Activated CD4-positive, alpha-beta T cell treated with anti-CD3 and anti-CD28 coated beads, Interleukin-2, amount 50 U/mL, for 24 hours (primary cell): ENCODE measurements around the gene LACTBL1.
"Not testable (repeated sequence)": the region's sequence is repeated elsewhere in the genome, so short reads cannot be mapped to it uniquely, and the experiment has no call there.

ENCODE experiments used
- DNase-seq, 2 donors: peaks; one replicate each; pipeline ENCODE4 v3.0.0-alpha.2; 2020; ENCODE audit warnings: low read depth in 1 of 2, low spot score in 1 of 2

Gene LACTBL1

GRCh38 chr1:22976461-22977243, 4.0 kb upstream of the LACTBL1 start:
- DNase-seq = peak in 1 of 2 donors; percentile 34

DNA sequence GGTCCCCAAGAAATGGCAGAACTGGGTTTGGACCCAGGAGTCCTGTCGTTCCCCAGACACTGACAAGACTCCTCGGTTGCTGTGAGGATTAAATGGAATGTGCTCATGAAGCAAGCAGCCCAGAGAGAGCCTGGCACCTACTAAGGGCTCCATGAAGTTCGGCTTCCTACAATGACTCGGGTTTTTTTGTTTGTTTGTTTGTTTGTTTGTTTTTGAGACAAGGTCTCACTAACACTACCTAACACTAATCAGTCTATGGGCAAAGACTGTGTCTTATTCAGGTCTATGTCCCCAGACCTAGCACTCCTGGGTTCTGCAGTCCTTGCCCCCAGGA, 3.4 kb upstream of the LACTBL1 start:
- no peak for DNase-seq

- DNase-seq = no peak
Measured at GRCh38 chr1:22975694-22976093, 3.0 kb upstream of the LACTBL1 start.

- DNase-seq = no peak
Measured at GRCh38 chr1:22971611-22972405, 858 bp downstream of the LACTBL1 start.

DNA sequence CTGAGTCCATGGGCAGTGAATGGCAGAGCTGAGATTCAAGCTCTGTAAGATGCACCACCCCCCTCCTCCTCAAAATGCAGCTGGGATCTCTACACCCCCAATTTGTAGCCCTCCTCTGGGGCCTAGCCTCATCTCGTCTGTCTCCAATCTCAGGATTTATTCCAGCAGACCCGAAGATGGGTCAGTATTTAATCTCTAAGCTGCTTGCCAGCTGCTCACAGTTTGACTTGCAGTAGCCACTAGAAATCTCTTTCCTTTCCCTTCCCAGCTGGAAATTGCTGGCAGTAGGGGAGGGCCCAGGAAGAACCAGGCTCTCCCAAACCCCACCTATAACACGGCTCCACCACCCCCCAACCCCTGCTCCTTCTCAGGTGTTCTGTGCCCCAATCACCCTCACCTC, 1.5 kb downstream of the LACTBL1 start:
- DNase-seq = no peak

GRCh38 chr1:22970096-22970495, 2.6 kb downstream of the LACTBL1 start:
- DNase-seq = no peak

GRCh38 chr1:22969304-22969709, 3.4 kb downstream of the LACTBL1 start:
- no peak for DNase-seq

- DNase-seq = no peak
Measured at GRCh38 chr1:22967833-22968232, 4.8 kb downstream of the LACTBL1 start.

- DNase-seq = no peak
Measured at GRCh38 chr1:22966309-22966708, 6.4 kb downstream of the LACTBL1 start.

DNA sequence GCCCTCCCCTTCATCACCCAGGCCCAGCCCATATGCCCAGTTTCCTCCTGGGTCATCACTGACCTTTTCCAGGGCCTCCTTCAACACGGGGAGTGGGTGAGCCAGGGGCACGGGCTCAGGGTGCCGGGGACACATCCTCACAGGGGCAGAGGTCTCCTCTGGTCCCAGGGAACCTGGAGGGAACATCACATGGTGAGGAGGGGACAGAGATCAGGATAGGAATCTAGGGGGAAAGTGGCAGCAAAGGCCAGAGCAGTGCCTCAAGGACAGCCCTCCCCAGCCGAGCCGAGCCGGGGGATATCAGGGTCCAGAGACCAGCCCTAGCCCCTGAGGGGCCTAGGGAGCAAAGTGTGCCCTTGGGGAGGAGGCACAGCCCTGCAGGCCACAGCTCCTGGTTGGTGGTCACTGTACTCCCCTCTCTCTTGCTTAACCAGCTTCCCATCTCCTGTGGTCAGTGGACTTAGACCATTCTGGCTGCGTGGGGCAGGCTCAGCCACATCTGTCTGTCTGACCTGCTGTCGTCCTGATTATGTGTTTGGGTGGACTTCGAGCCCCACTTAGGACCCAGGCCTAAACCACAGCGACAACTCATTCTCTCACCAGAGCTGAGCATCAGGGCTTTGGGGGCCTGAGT, 9.5 kb downstream of the LACTBL1 start:
- no peak for DNase-seq

- no peak for DNase-seq
Measured at GRCh38 chr1:22962558-22962957, 10.1 kb downstream of the LACTBL1 start.

GRCh38 chr1:22959545-22960360, 12.9 kb downstream of the LACTBL1 start:
- no peak for DNase-seq

DNA sequence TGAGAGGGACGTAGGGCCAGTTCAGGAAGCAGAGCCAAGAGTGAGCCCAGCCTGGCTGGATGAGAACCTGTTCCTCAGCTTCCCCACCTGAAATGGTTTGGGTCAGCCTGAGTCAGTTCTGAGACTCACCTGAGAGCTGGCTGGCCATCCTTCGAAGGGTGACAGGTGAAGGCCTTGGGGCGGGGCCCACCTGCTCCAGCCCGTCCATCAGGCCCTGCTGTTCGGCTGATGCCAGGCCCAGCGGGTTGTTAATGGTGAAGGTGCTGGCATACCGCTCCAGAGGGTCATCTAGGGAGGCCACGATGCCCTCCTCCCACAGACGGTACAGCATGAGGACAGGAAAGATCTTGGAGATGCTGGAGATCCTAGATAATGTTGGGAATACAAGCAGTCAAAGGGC, 14.1 kb downstream of the LACTBL1 start:
- DNase-seq = no peak

DNA sequence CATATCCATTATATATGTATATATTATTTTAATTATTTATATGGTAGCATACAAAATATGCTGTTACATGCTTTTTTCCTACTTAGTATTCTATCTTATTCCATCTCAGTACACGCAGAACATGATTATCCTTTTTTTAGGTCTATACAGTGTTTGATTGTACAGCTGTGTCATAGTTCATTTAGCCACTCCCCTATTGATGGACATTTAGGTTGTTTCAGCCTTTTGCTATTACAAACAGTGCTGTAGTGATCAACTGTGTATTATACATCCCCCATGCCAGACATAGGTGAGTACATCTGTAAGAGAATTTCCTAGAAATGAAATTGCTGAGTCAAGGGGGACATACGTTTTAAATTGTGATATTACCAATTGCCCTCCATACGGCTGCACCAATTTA, 15.6 kb downstream of the LACTBL1 start:
- no peak for DNase-seq

GRCh38 chr1:22955146-22955545, 17.5 kb downstream of the LACTBL1 start:
- no peak for DNase-seq

GRCh38 chr1:22953740-22954141, 18.9 kb downstream of the LACTBL1 start:
- DNase-seq = no peak

GRCh38 chr1:22953057-22953739, 19.5 kb downstream of the LACTBL1 start:
- no peak for DNase-seq

- no peak for DNase-seq
Measured at GRCh38 chr1:22952694-22953056, 20.0 kb downstream of the LACTBL1 start.

DNA sequence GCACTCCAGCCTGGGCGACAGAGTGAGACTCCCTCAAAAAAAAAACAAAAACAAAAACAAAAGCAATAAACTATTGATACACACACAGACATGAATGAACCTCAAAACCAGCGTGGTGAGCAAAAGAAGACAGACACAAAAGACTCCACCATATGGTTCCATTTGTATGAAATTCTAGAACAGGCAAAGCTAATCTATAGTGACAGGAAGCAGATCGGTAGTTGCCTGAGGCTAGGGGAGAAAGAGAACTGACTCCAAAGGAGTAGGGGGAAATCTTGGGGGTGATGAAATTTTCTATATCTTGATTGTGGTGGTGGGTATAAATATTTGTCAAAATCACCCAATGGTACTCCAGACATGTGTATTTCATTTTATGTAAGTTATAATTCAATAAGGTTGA, 20.9 kb downstream of the LACTBL1 start:
- DNase-seq = no peak

DNA sequence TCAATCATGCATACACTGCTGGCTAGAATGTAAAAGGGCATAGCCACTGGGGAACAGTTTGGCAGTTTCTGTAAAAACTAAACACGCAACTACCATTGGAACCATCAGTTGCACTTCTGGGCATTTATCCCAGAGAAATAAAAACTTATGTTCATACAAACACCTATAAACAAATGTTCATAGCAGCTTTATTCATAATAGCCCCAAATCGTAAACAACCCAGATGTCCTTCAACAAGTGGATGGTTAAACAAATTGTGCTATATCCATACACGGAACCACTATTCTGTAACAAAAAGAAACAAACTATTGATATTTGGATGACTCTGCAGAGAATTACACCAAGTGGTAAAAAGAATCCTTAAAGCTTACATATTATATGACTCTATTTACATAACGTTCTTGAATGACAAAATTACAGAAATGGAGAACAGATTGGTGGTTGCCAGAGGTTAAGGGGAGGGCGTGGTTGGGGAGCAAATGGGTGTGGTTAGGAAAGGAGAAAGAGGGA, 22.8 kb downstream of the LACTBL1 start:
- DNase-seq = no peak

DNA sequence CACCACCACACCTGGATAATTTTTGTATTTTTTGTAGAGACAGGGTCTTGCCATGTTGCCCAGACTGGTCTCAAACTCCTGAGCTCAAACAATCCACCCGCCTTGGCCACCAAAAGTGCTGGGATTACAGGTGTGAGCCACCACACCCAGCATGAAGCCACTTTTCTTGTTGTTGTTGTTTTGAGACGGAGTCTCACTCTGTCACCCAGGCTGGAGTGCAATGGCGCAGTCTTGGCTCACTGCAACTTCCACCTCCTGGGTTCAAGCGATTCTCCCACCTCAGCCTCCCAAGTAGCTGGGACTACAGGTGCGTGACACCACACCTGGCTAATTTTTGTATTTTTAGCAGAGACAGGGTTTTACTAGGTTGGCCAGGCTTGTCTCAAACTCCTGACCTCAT, 27.5 kb downstream of the LACTBL1 start:
- not testable (repeated sequence) for DNase-seq
